HG03439 (cell line): Measurements from ENCODE around the gene FCGBP.
"Not testable (repeated sequence)": the region's sequence is repeated elsewhere in the genome, so short reads cannot be mapped to it uniquely, and the experiment has no call there.

Experiments
- ATAC-seq: cut with Tn5 transposase; IDR thresholded peaks from one replicate; pipeline ENCODE4 v1.9.1; 2021; ENCODE audit warnings: mild to moderate bottlenecking, moderate library complexity; ENCODE audit not compliant: unreplicated experiment

FCGBP gene

DNA sequence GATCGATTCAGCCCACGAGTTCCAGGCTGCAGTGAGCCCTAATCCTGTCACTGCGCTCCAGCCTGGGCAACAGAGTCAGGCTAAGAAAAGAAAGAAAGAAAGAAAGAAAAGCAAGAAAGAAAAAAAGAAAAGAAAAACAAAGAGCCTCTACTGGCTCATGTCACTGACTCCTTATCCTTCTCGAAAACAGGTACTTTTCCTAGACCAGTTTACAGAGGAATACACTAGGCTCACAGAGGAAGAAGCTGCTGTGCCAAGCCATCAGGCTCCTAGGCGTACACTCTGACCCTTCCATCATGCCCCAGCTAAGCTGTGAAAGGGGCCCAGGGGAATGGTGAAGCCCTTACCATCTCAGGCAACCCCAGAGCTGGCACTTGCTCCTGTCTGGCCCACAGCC, 41.9 kb downstream of the FCGBP start:
- not testable (repeated sequence) for ATAC-seq

DNA sequence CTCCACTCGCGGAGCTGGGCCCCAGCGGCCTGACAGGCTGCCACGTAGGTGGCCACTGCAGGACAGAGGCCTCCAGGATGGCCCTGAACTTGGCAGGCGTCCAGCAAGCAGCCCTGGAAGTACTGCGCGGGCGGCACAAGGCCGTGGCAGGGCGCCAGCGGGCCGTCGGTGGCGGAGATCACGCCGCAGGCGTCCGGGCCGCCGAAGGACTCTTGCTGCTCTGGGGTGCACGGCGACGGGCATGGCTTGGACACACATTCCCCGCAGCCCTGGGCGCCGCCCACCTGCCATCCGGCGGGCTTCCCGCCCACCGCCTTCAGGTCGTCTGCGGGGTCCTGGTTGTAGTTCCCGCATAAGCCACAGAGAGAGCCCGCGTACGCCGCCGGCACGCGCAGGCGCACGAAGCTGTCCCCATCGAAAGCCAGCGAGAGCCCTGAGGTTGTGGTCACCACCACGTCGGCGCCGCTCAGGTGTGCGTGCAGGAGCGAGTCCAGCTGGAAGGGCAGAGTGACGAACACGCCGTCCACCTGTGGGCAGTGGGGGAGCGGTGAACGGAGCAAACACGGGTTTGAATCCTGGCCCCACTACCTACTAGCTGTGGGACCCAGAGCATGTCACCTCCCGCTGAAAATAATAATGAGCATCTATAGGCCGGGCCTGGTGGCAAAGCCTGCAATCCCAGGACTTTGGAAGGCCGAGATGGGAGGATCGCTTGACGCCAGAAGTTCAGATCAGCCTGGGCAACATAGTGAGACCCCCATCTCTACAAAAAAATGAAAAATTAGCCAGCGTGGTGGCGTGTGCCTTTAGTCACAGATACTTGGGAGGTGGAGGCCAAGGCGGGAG, 42.6 kb downstream of the FCGBP start:
- not testable (repeated sequence) for ATAC-seq

- ATAC-seq = no peak
These were observed 43.5 kb downstream of the FCGBP start for GRCh38 chr19:39890755-39891551.

DNA sequence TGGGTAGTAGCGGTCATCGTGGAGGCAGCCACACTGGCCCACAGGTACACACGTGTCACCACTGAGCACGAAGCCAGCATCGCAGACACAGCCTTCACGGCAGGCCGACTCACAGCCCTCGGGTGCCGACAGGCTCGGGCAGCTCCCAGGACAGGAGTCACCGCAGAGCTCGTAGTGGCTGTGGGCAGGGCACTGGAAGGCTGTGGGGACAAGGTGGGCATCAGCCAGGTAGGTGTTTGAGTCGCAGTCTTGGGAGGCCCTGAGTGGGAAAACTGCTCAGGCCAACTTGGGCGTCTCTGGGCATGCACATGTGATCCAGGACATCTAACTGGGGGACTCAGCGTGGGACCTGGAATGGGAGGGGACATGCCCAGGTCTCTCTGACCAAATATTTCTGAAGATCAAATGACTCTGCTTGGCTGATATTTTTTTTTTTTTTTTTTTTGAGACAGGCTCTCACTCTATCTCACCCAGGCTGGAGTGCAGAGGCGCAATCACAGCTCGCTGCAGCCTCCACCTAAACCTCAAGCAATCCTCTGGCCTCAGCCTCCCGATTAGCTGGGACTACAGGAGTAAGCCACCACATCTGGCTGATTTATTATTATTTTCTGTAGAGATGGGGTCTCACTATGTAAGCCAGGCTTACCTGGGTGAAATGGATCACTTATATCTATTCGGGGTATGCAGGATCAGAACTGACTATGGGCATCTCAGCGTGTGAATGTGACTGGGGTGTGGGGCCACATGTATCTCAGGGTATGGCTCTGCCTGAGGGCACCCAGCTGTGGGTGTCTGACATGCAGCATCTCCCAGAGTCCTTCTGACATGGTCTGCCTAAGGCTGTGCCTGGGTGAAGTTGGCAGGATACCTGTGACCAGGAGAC, 44.3 kb downstream of the FCGBP start:
- ATAC-seq = not testable (repeated sequence)

GRCh38 chr19:39887456-39887951, 46.9 kb downstream of the FCGBP start:
- ATAC-seq = not testable (repeated sequence)

GRCh38 chr19:39885821-39886554, 48.4 kb downstream of the FCGBP start:
- not testable (repeated sequence) for ATAC-seq

DNA sequence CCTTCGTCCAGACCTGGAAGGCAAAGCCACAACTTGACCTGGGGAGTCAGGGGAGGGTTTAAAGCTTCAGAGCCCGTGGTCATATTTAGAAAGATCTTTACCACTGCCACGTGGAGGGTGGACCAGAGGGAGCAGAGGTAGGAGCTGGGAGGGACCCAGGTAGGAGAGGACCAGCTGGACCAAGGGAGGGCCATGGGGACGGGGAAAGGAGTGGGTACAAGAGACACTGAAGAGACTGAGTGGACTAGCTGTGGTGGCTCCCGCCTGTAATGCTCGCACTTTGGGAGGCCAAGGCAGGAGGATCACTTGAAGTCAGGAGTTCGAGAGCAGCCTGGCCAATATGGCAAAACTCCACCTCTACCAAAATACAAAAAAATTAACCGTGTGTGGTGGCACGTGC, 49.7 kb downstream of the FCGBP start:
- not testable (repeated sequence) for ATAC-seq
